ENCODE measurements around the gene KRTAP19-5. TPM values are rescaled to one million over a fixed set of nuclear protein-coding genes. Genes with fewer than 3 reads are reported as not detected.

KRTAP19-5 gene
- total RNA-seq, 2 donors from 2014 or later: not detected

DNA sequence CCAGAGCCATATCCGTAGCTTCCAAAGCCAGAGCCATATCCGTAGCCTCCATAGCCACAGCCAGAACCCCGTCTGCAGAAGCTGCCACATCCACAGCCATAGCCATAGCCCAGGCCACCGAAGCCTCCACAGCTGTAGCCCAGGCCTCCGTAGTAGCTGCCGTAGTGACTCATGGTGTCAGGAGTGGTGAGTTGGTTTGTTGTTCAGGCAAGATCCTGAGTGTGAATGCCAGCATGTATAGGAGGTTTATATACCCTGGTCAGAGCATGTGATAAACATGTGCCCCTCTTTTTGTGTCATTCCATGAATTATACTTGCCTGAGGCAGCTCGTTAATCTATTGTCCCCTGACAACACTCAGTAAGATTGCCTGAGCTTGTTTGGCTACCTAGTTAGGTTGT lies 21.8 kb downstream of the KRTAP19-5 start, which contains the start of gene KRTAP19-1:
Gene KRTAP19-1, minus strand, starts transcription at position 223 of the 400 bp plus-strand sequence. Its CDS starts 50 bp downstream, at position 173.
- H3K27ac ChIP-seq: no peak within 1 kb of the TSS
- no peaks in the 10 kb centered on the region for H3K27me3 ChIP-seq
- H3K4me1 ChIP-seq: no peaks in the 10 kb centered on the region
- no peaks in the 10 kb centered on the region for H3K9me3 ChIP-seq
- ATAC-seq (no peak), DNase-seq (no peak)
- H3K36me3 ChIP-seq (replicated peaks in 1 of 2; ENCODE audit: insufficient read depth in 1 of 2, low read depth in 2 of 2): no peaks in the 10 kb centered on the region
- intact Hi-C loops (cut with DNase I): no loop called here
- 57 to 63% methylated on average over 5 to 7 of the region's 7 CpGs for WGBS, 2 donors
- H3K4me3 ChIP-seq: no peak within 1 kb of the TSS
- no peak for TF ChIP-seq POLR2A (IDR thresholded peaks at IDR 0.05)
- TF ChIP-seq, protein P1, sequence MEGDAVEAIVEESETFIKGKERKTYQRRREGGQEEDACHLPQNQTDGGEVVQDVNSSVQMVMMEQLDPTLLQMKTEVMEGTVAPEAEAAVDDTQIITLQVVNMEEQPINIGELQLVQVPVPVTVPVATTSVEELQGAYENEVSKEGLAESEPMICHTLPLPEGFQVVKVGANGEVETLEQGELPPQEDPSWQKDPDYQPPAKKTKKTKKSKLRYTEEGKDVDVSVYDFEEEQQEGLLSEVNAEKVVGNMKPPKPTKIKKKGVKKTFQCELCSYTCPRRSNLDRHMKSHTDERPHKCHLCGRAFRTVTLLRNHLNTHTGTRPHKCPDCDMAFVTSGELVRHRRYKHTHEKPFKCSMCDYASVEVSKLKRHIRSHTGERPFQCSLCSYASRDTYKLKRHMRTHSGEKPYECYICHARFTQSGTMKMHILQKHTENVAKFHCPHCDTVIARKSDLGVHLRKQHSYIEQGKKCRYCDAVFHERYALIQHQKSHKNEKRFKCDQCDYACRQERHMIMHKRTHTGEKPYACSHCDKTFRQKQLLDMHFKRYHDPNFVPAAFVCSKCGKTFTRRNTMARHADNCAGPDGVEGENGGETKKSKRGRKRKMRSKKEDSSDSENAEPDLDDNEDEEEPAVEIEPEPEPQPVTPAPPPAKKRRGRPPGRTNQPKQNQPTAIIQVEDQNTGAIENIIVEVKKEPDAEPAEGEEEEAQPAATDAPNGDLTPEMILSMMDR (IDR thresholded peaks at IDR 0.05): no peak

DNA sequence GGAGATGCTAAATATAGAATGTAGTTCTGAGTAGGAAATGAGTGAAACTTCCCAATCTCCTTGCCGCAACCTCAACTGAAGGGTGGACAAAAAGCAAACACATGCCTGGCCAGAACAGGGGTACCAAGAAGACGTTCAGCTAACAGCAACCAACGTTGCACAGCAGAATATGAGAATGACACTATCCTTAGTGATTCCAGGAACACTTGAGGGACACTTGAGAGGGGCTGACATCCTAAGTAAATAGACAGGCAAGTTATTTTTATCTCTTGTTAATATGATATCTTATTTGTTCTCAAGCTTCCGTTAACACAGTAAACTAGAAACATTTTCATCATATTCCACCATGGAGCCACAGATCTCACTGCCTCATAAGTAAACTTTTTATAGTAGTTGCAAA lies 22.7 kb downstream of the KRTAP19-5 start:
- Histone ChIP-seq H3K36me3 (replicated peaks in 1 of 2; ENCODE audit: insufficient read depth in 1 of 2, low read depth in 2 of 2) (no peaks in the 10 kb centered on the region), H3K9me3 (no peaks in the 10 kb centered on the region), H3K4me1 (no peaks in the 10 kb centered on the region), H3K27ac (no peak overlapping the region), H3K27me3 (no peaks in the 10 kb centered on the region), H3K4me3 (no peak overlapping the region)
- ATAC-seq (no peak), DNase-seq (no peak)
- 40 to 46% methylated on average over 4 of the region's 4 CpGs for WGBS, 2 donors
- TF ChIP-seq, protein P1 (IDR thresholded peaks at IDR 0.05): no peak
- no peak for TF ChIP-seq POLR2A (IDR thresholded peaks at IDR 0.05)
- intact Hi-C loops (cut with DNase I): no loop called here

DNA sequence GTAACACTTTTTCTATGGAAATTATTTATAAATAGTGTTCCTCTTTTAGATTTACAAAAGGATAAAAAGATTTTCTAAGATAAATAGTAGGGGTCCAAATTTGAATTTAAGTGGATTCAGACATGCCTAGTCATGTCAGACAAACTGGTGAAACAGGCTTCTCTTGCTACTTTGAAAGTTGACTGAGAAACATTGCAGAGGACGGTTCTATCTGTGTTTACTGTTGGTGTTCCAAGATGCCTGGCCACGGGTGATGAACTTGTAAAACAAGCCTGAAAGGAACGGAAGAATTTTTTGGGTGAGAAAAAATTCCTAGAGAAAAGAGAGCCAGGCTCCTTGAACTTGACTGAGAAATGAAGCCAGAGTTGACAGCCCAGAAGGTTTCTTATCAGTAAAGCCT lies 23.9 kb downstream of the KRTAP19-5 start:
- TF ChIP-seq, protein P1 (IDR thresholded peaks at IDR 0.05): no peak
- TF ChIP-seq POLR2A (IDR thresholded peaks at IDR 0.05): no peak
- DNase-seq (no peak), ATAC-seq (no peak)
- no peaks in the 10 kb centered on the region for H3K36me3 ChIP-seq (replicated peaks in 1 of 2; ENCODE audit: insufficient read depth in 1 of 2, low read depth in 2 of 2)
- H3K27me3 ChIP-seq: no peaks in the 10 kb centered on the region
- H3K4me3 ChIP-seq: no peak overlapping the region
- H3K27ac ChIP-seq: no peak overlapping the region
- intact Hi-C loops (cut with DNase I): no loop called here
- WGBS, 2 donors: 15 to 20% methylated on average over 3 of the region's 3 CpGs
- no peaks in the 10 kb centered on the region for H3K9me3 ChIP-seq
- no peaks in the 10 kb centered on the region for H3K4me1 ChIP-seq

DNA sequence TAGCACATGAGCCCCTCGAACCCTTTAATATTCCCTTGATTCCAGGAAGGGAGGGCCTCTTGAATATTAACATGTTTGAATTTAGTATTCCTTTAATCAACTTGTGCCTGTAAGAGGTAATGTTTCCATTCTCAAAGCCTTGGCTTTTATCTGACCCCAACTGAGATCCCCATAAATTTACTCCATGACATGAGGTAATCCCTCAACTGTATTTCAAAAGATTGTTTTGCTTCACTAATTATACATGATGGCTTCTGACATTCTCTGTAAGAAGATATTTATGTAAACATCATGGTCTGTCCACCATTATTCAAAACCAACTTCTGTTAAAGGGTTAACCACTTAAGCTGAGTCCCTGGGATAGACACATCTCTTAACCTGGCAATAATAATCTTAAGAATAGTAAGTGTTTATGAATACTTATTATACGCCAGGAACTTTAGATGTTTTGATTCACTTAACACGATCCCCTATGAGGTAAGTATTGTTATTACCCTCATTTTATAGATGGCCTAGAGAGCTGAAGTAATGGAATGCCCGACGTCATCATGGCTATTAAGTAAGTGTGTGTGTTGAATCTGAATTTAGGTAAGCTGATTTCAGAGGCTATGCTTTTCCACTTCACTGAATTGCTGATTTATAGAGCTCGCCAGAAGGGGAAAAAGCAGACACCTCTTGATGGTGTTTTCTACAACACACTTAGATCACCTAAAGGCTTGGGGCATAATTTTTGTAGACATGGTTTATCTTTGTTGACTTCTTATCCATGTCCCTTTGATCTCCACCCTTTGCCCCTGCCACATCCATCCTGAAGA lies 32.8 kb downstream of the KRTAP19-5 start:
- H3K4me1 ChIP-seq: no peaks in the 10 kb centered on the region
- DNase-seq: no peak
- ATAC-seq: no peak
- H3K27me3 ChIP-seq: no peaks in the 10 kb centered on the region
- WGBS, 2 donors: 47 to 67% methylated on average over 6 of the region's 6 CpGs
- no peak for TF ChIP-seq POLR2A (IDR thresholded peaks at IDR 0.05)
- TF ChIP-seq, protein P1 (IDR thresholded peaks at IDR 0.05): no peak
- no peaks in the 10 kb centered on the region for H3K9me3 ChIP-seq
- H3K36me3 ChIP-seq (replicated peaks in 1 of 2; ENCODE audit: insufficient read depth in 1 of 2, low read depth in 2 of 2): no peaks in the 10 kb centered on the region
- H3K27ac ChIP-seq: no peak overlapping the region
- no peak overlapping the region for H3K4me3 ChIP-seq
- intact Hi-C loops (cut with DNase I): no loop called here

DNA sequence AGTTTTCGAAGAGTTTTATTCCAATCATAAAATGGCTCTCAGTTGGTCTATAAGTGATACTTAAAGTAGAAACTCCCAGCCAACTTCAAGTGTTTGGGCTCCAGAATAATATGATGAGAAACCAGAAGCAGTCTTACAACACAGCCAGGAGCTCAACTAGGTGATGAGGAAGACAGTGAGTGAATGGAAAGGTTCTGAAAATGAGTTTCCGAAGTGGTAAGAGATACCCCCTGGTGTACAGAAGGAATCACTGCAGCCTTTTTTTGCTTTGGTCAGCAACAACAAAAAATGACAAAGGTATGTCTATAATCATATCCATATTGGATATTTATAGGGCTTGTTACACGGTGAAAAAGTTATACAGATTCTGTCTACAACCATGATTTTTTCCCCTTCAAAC lies 38.2 kb downstream of the KRTAP19-5 start:
- Histone ChIP-seq H3K27me3 (no peaks in the 10 kb centered on the region), H3K27ac (no peak overlapping the region), H3K4me3 (no peak overlapping the region), H3K4me1 (no peaks in the 10 kb centered on the region), H3K9me3 (no peaks in the 10 kb centered on the region), H3K36me3 (replicated peaks in 1 of 2; ENCODE audit: insufficient read depth in 1 of 2, low read depth in 2 of 2) (no peaks in the 10 kb centered on the region)
- no peak for TF ChIP-seq POLR2A (IDR thresholded peaks at IDR 0.05)
- TF ChIP-seq, protein P1 (IDR thresholded peaks at IDR 0.05): peak in 4 of 7 experiments; percentile 26 to 36 (median 32)
- 23 to 32% methylated on average over 3 of the region's 3 CpGs for WGBS, 2 donors
- intact Hi-C loops (cut with DNase I): no loop called here
- ATAC-seq (no peak), DNase-seq (no peak)

All from body of pancreas (tissue), 4 donors.